ENCODE measurements around the gene UNK.

- TF ChIP-seq CTCF (IDR thresholded peaks at IDR 0.05) (no peak), POLR2AphosphoS5 (IDR thresholded peaks at IDR 0.05) (no peak), EP300 (IDR thresholded peaks at IDR 0.05) (no peak)
Observed at GRCh38 chr17:75763269-75763607, 21.4 kb upstream of the UNK start.

All from upper lobe of left lung (tissue), 4 donors.